Measurements from ENCODE around the gene GNL3L. TPM values are rescaled to one million over a fixed set of nuclear protein-coding genes. Genes with fewer than 3 reads are reported as not detected.
"Not testable (repeated sequence)": the region's sequence is repeated elsewhere in the genome, so short reads cannot be mapped to it uniquely, and the experiment has no call there.

GNL3L gene
- total and polyA plus RNA-seq, 11 donors, result 5.6 to 44.2 (median 34.7) TPM

GRCh38 chrX:54570332-54570731, 40.3 kb downstream of the GNL3L start:
- intact Hi-C loops (cut with DNase I), result no loop called here
- peaks cover 0 to 17% (median 4%) of the 10 kb centered on the region in 12 donors for H3K9me3 ChIP-seq
- H3K4me3 ChIP-seq, result no peak overlapping the region
- no peak overlapping the region for H3K27ac ChIP-seq
- no peaks in the 10 kb centered on the region for H3K27me3 ChIP-seq
- peaks cover 0 to 12% (median 0%) of the 10 kb centered on the region in 9 donors for H3K36me3 ChIP-seq
- no peaks in the 10 kb centered on the region for H3K4me1 ChIP-seq
- DNase-seq, result no peak
- TF ChIP-seq POLR2A (IDR thresholded peaks at IDR 0.05) (no peak), CTCF (IDR thresholded peaks at IDR 0.05) (no peak)
- no peak for ATAC-seq

- DNase-seq; H3K27me3 ChIP-seq; H3K4me3 ChIP-seq; H3K4me1 ChIP-seq; ATAC-seq; intact Hi-C loops (cut with DNase I); H3K27ac ChIP-seq: not testable (repeated sequence)
- Histone ChIP-seq H3K9me3 (peaks cover 0 to 17% (median 4%) of the 10 kb centered on the region in 12 donors), H3K36me3 (peaks cover 0 to 14% (median 0%) of the 10 kb centered on the region in 9 donors)
- WGBS, 4 donors, result 91 to 100% (median 97%) methylated on average over 2 to 22 of the region's 31 CpGs
Observed at GRCh38 chrX:54572641-54573040, 42.6 kb downstream of the GNL3L start.

- Histone ChIP-seq H3K4me3 (no peak overlapping the region), H3K27ac (no peak overlapping the region), H3K27me3 (no peaks in the 10 kb centered on the region), H3K36me3 (no peaks in the 10 kb centered on the region), H3K9me3 (no peaks in the 10 kb centered on the region), H3K4me1 (no peaks in the 10 kb centered on the region)
- WGBS, 4 donors, result 63 to 95% (median 83%) methylated on average over 2 of the region's 2 CpGs
- TF ChIP-seq POLR2A (IDR thresholded peaks at IDR 0.05), result no peak
- no peak for TF ChIP-seq CTCF (IDR thresholded peaks at IDR 0.05)
- ATAC-seq, result no peak
- intact Hi-C loops (cut with DNase I), result no loop called here
- no peak for DNase-seq
Observed at GRCh38 chrX:54597728-54598127, 67.7 kb downstream of the GNL3L start.

- WGBS, 4 donors, result 59 to 91% (median 75%) methylated on average over 1 of the region's 1 CpG
- intact Hi-C loops (cut with DNase I), result no loop called here
- TF ChIP-seq CTCF (IDR thresholded peaks at IDR 0.05) (no peak), POLR2A (IDR thresholded peaks at IDR 0.05) (no peak)
- Histone ChIP-seq H3K27ac (no peak overlapping the region), H3K9me3 (no peaks in the 10 kb centered on the region), H3K4me1 (no peaks in the 10 kb centered on the region), H3K36me3 (no peaks in the 10 kb centered on the region), H3K4me3 (no peak overlapping the region), H3K27me3 (no peaks in the 10 kb centered on the region)
- ATAC-seq, result no peak
- DNase-seq, result no peak
Observed at GRCh38 chrX:54602563-54602962, 72.5 kb downstream of the GNL3L start.

Other genes starting within 250 kb of the GNL3L start
- 1 to 10 TPM in 3 of 9 donors, under 1 TPM in 6; 0.43 to 2.1 (median 0.67) TPM for gene WNK3, start 172.2 kb upstream of the GNL3L start, total RNA-seq
- under 1 TPM; 0.19 to 0.78 TPM for gene WNK3, start 172.2 kb upstream of the GNL3L start, polyA plus RNA-seq
- gene TSR2, start 89.8 kb upstream of the GNL3L start, total RNA-seq, result 10 to 100 TPM; 17.7 to 45.4 (median 34.6) TPM
- 10 to 100 TPM; 45.0 to 54.3 TPM for gene TSR2, start 89.8 kb upstream of the GNL3L start, polyA plus RNA-seq
- gene FGD1, start 34.0 kb upstream of the GNL3L start, total RNA-seq, result 1 to 10 TPM; 4.3 to 7.5 (median 6.7) TPM
- 1 to 10 TPM; 3.9 to 4.2 TPM for gene FGD1, start 34.0 kb upstream of the GNL3L start, polyA plus RNA-seq

Measured in heart left ventricle (tissue), 16 donors.